SU-DHL-6 (cell line): ENCODE data around the gene ANKRD63.

Experiments
- H2AFZ ChIP-seq: fragments of 200-600 bp; sonication (generic); 2 replicates; pipeline ENCODE4 v1.6.1; 2014; ENCODE audit warnings: low read depth, mild to moderate bottlenecking, moderate library complexity, mixed read lengths, antibody characterized with exemption, low read length; ENCODE audit not compliant: severe bottlenecking
- H3F3A ChIP-seq: fragments of 200-600 bp; shearing (Covaris generic); 2 replicates; pipeline ENCODE4 v1.6.0; 2016; ENCODE audit warnings: antibody characterized with exemption, mild to moderate bottlenecking; ENCODE audit not compliant: insufficient read depth
- H3K27ac ChIP-seq: fragments of 200-600 bp; sonication (generic); 2 replicates; pipeline ENCODE4 v1.5.1; 2016; ENCODE audit warnings: low read depth, mild to moderate bottlenecking, low read length, moderate library complexity, mixed read lengths
- H3K27me3 ChIP-seq: fragments of 200-600 bp; sonication (generic), shearing (Covaris generic); 2 replicates; pipeline ENCODE4 v1.6.0; 2014; ENCODE audit warnings: mild to moderate bottlenecking, low read length
- H3K36me3 ChIP-seq: fragments of 200-600 bp; sonication (generic); 2 replicates; pipeline ENCODE4 v1.6.1; 2014; ENCODE audit warnings: mild to moderate bottlenecking, low read length, mixed read lengths
- H3K4me2 ChIP-seq: fragments of 300-600, 200-600 bp; shearing (Covaris generic), sonication (generic); 2 replicates; pipeline ENCODE4 v1.6.0; 2014; ENCODE audit warnings: low read length, low read depth, mild to moderate bottlenecking; ENCODE audit not compliant: poor library complexity, severe bottlenecking
- H3K4me3 ChIP-seq: fragments of 200-600 bp; sonication (generic); 2 replicates; pipeline ENCODE4 v1.5.1; 2014; ENCODE audit warnings: antibody characterized with exemption, low read length, mild to moderate bottlenecking, mixed read lengths; ENCODE audit not compliant: insufficient read depth, poor library complexity, severe bottlenecking
- H3K79me2 ChIP-seq: fragments of 200-600 bp; sonication (generic); 2 replicates; pipeline ENCODE4 v1.6.1; 2014; ENCODE audit warnings: mild to moderate bottlenecking, low read length, moderate library complexity; ENCODE audit not compliant: insufficient read depth
- H3K9ac ChIP-seq: fragments of 200-600 bp; sonication (generic); 2 replicates; pipeline ENCODE4 v1.7.0; 2014; ENCODE audit warnings: mild to moderate bottlenecking, low read length
- H3K9me2 ChIP-seq: fragments of 200-600 bp; sonication (generic); replicated peaks from 2 replicates; pipeline ENCODE4 v1.6.1; 2014; ENCODE audit warnings: low read length; ENCODE audit not compliant: insufficient read depth
- H3K9me3 ChIP-seq: fragments of 200-600 bp; sonication (generic); 2 replicates; pipeline ENCODE4 v1.6.1; 2014; ENCODE audit warnings: low read length, mixed read lengths; ENCODE audit not compliant: insufficient read depth
- H4K20me1 ChIP-seq: fragments of 200-600 bp; sonication (generic); 2 replicates; pipeline ENCODE4 v1.6.1; 2014; ENCODE audit warnings: low read depth, mild to moderate bottlenecking, antibody characterized with exemption, low read length, moderate library complexity, mixed read lengths
- CTCF ChIP-seq: fragments of 200-600 bp; sonication (generic); IDR thresholded peaks from one replicate; pipeline ENCODE4 v1.5.1; 2017; ENCODE audit warnings: antibody characterized with exemption, mild to moderate bottlenecking, low read length, moderate library complexity; ENCODE audit not compliant: insufficient read depth, poor library complexity, severe bottlenecking
- EZH2phosphoT487 ChIP-seq: fragments of 200-600 bp; sonication (generic), shearing (Covaris generic); conservative IDR thresholded peaks from 2 replicates; pipeline ENCODE4 v1.6.1; 2018; ENCODE audit warnings: mild to moderate bottlenecking, antibody characterized with exemption, low read length, moderate library complexity, mixed read lengths

ANKRD63 gene

GRCh38 chr15:40274350-40275274 is 8.3 kb downstream of the ANKRD63 start:
- H3K9ac ChIP-seq, result no peak overlapping the region
- no peak overlapping the region for H2AFZ ChIP-seq
- H4K20me1 ChIP-seq, result no peaks in the 10 kb centered on the region
- no peak overlapping the region for H3K4me2 ChIP-seq
- H3K36me3 ChIP-seq, result no peaks in the 10 kb centered on the region
- no peak overlapping the region for H3K4me3 ChIP-seq
- H3K27ac ChIP-seq, result no peak overlapping the region
- H3F3A ChIP-seq, result no peaks in the 10 kb centered on the region
- H3K9me2 ChIP-seq, result no peaks in the 10 kb centered on the region
- no peaks in the 10 kb centered on the region for H3K9me3 ChIP-seq
- TF ChIP-seq CTCF (peak; percentile 100), EZH2phosphoT487 (no peak)
- no peaks in the 10 kb centered on the region for H3K79me2 ChIP-seq
- H3K27me3 ChIP-seq, result no peaks in the 10 kb centered on the region

GRCh38 chr15:40273428-40273827 is 9.4 kb downstream of the ANKRD63 start:
- Histone ChIP-seq H4K20me1 (no peaks in the 10 kb centered on the region), H3F3A (no peaks in the 10 kb centered on the region), H3K36me3 (no peaks in the 10 kb centered on the region), H3K27ac (no peak overlapping the region), H3K9me2 (no peaks in the 10 kb centered on the region), H3K79me2 (no peaks in the 10 kb centered on the region), H3K9ac (no peak overlapping the region), H3K9me3 (no peaks in the 10 kb centered on the region), H3K4me2 (no peak overlapping the region), H3K27me3 (no peaks in the 10 kb centered on the region), H2AFZ (no peak overlapping the region), H3K4me3 (no peak overlapping the region)
- TF ChIP-seq CTCF (no peak), EZH2phosphoT487 (no peak)

GRCh38 chr15:40272485-40273056 is 10.3 kb downstream of the ANKRD63 start:
- Histone ChIP-seq H3K9me3 (no peaks in the 10 kb centered on the region), H3K4me2 (no peak overlapping the region), H3K9ac (no peak overlapping the region), H3K27me3 (no peaks in the 10 kb centered on the region), H3F3A (no peaks in the 10 kb centered on the region), H2AFZ (no peak overlapping the region), H3K36me3 (no peaks in the 10 kb centered on the region), H4K20me1 (no peaks in the 10 kb centered on the region), H3K79me2 (no peaks in the 10 kb centered on the region), H3K9me2 (no peaks in the 10 kb centered on the region), H3K27ac (no peak overlapping the region), H3K4me3 (no peak overlapping the region)
- TF ChIP-seq CTCF (peak; percentile 13), EZH2phosphoT487 (no peak)
